Measurements from ENCODE around the gene ZNF765.
"Not testable (repeated sequence)": the region's sequence is repeated elsewhere in the genome, so short reads cannot be mapped to it uniquely, and the experiment has no call there.

The ZNF765 gene

GRCh38 chr19:53423074-53423473 lies 28.1 kb downstream of the ZNF765 start:
- not testable (repeated sequence) for FAIRE-seq

DNA sequence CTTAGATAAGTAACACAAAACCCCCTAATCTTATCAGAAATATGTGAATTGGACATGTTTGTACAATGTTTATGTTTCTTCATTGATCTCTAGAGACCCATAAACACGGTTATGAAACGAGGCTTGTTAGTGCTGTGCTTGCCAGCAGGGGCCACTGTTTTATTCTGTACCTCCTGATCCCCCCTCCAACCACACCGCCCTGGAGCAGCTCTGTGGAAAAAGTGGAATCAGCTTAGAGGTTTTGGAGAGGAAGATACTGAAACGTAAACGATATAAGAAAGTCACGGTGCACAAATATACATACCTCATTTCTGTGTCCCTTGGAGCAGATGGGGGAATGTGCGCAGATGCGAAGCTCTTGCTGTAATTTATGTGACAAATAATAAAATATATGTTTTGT lies 28.7 kb downstream of the ZNF765 start:
- not testable (repeated sequence) for FAIRE-seq

DNA sequence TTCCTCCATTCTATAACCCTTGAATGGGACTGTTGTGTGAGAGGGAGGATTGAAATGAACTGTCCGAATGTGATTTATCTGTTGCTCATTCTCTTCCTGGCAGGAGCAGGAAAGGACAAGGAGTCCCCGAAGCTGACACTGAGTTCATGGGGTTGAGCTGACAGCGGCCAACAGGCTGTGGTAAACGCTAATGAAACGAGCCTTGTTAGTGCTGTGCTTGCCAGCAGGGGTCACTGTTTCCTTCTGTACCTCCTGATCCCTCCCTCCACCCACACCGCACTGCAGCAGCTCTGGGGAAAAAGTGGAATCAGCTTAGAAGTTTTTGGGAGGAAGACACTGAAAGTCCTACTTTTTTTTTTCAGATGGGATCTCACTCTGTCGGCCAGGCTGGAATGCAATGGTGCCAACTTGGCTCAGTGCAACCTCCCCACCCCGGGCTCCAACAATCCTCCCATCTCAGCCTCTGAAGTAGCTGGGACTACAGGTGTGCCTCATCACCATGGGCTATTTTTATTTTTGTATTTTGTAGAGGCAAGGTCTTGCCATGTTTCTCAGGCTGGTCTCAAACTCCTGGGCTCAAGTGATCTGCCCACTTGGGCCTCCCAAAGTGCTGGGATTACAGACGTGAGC lies 30.1 kb downstream of the ZNF765 start:
- FAIRE-seq, result no peak

DNA sequence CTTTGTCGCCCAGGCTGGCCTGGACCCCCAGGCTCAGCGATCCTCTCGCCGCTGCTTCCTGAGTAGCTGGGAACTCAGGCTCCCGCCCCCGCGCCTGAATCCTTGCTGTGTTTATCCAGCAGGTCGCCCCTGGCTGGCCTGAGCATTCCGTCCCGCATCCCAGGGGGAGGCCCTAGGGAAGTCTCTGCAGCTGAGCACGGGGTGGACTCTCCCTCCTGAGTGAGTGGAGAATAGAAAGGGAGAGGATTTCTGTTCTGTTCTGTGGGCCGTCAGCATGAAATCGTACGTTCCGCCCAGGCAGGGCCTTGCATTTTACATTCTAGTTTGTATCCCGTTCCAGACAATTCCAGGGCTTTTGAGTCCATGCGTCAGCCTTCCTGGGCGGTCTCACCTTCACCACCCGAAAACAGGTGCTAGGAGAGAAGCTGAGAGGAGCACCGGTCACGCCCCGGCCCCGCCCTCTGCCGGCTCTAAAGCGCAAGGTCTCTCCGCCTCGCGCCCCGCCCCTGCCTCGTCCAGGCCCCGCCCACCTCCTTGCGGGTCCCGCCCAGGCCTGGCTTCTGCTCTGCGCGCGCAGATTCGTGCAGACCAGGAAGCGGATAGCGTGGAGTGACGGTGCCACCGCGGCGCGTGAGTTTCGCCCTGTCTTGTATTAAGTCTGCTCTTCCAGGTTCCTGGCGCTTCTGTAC lies 36.6 kb downstream of the ZNF765 start, which contains the start of gene ZNF761:
Gene ZNF761 (plus strand): TSS at position 586 of the 689 bp plus-strand sequence. CDS start 15,285 bp downstream, outside the sequence.
- FAIRE-seq, result no peak

DNA sequence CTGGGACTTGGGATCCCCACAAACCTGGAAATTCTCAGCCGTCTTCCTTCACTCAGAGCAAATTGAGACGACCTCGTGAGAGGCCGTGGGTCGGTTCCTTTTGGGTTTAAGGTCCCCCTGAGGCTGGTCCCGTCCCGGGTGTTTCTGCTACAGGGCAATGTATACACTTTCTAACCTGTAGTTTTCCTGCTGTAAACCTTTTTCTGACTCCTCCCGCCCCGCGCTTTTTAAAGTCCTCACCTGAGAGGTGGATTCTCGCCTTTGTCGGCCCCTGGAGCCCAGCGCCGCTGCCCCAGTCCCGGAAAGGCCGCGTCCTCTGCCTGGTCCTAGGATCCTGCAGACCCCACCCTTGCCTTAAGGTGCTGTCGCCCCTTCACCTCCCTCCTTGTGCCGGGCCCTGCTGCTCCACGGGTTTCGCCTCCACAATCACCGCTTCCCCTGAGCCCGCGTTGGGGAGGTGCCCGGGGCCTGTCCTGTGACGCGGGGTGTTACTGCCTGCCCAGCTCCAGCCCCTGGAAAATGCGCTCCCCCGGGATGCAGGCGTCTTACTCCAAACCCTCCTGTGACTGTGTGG lies 37.2 kb downstream of the ZNF765 start:
- FAIRE-seq, result no peak

DNA sequence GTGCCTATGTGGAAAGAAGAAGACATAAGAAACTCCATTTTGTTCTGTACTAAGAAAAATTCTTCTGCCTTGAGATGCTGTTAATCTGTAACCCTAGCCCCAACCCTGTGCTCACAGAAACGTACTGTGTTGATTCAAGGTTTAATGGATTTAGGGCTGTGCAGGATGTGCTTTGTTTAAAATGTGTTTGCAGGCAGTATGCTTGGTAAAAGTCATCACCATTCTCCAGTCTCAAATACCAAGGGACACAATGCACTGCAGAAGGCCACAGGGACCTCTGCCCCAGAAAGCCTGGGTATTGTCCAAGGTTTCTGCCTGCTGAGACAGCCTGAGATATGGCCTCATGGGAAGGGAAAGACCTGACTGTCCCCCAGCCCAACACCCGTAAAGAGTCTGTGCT lies 48.9 kb downstream of the ZNF765 start:
- FAIRE-seq, result not testable (repeated sequence)

DNA sequence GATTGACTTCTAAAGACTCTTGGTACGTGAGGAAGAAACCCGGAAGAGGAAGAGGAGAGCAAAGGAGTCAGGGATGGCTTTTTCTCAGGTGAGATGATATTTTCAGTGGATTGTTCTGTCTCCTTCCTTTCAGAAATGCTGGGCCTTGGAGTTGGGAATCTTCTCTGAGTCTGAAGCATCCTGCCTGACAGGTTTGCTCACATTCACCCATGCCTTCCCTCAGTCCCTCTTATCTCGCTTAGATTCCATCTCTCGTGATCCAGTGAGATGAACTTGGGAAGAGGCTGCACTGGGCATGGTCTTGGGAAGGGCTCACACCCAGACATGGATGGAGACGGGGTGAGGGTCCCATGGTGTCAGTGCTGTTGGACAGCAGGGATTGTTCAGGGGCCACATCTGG lies 52.2 kb downstream of the ZNF765 start:
- not testable (repeated sequence) for FAIRE-seq

DNA sequence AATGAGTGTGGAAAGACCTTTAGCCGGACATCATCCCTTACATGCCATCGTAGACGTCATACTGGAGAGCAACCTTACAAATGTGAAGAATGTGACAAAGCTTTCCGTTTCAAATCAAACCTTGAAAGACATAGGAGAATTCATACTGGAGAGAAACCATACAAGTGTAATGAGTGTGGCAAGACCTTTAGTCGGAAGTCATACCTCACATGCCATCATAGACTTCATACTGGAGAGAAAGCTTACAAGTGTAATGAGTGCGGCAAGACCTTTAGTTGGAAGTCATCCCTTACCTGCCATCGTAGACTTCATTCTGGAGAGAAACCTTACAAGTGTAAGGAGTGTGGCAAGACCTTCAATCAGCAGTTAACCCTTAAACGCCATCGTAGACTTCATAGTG lies 60.9 kb downstream of the ZNF765 start:
- no peak for FAIRE-seq

GRCh38 chr19:53460131-53460721 lies 65.3 kb downstream of the ZNF765 start:
- FAIRE-seq, result not testable (repeated sequence)

DNA sequence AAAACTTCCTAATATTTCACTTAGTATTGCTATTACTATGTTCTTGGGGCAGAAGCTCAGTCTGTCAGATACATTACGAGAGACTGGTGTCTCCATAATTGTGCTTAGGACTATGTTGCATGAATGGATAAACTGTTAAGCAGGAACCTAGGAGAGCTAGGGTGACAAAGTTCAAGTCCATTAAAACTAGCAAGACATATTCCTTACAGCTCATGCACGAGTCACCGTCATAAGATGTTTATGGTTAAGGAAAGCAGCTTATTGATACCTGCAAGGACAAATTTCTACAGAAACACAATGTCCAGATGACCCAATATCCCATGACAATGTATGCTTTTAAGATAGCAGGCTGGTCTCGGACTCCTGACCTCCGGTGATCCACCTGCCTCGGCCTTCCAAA lies 66.9 kb downstream of the ZNF765 start:
- FAIRE-seq, result no peak

- no peak for FAIRE-seq
Observed at GRCh38 chr19:53462861-53463260, 67.9 kb downstream of the ZNF765 start.

DNA sequence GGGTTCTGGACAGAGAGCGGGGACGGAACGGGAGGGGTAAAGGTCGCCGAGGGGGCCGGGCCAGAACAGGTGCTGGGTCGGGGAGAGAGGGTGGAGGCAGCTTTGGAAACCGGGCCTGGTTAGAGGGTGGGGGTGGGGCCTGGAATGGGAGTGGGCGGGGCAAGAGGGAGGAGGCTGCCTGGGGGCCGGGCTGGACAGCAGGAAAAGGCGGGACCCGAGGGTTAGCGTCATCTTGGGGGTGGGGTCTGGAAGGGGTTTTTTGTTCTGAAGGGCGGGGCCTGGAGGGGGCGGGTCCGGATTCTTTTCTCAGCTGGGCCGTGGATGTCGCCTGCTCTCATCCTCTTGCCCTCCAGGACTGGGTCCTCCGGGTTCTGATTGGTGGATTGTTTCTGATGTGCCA lies 68.3 kb downstream of the ZNF765 start:
- no peak for FAIRE-seq

DNA sequence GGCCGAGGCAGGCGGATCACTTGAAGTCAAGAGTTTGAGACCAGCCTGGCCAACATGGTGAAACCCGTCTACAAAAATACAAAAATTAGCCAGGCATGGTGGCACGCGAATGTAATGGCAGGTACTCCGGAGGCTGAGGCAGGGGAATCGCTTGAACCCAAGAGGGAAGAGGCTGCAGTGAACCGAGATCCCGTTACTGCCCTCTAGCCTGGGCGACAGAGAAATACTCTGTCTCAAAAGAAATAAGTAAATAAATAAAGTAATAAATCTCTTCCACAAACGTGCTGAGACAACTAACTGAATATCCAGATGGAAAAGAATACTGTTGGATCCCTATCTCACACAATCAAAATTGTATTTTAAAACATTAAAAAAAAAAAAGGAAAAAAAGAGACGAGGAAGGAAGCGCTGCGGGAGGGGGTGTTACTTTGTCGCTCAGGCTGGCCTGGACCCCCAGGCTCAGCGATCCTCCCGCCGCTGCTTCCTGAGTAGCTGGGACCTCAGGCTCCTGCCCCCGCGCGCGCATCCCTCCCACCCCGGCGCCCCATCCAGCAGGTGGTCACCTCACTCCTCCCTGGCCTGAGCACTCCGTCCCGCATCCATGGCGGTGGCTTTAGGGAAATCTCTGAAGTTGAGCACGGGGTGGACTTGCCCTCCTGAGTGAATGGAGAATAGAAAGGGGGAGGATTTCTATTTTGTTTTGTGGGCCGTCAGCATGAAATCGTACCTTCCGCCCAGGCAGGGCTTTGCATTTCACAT lies 72.0 kb downstream of the ZNF765 start:
- no peak for FAIRE-seq

- FAIRE-seq, result no peak
Observed at GRCh38 chr19:53467485-53468262, 72.7 kb downstream of the ZNF765 start, which contains the start of gene ZNF813. Gene ZNF813, plus strand, starts transcription at chr19:53467733. Its CDS starts 16,090 bp downstream, at chr19:53483823.

DNA sequence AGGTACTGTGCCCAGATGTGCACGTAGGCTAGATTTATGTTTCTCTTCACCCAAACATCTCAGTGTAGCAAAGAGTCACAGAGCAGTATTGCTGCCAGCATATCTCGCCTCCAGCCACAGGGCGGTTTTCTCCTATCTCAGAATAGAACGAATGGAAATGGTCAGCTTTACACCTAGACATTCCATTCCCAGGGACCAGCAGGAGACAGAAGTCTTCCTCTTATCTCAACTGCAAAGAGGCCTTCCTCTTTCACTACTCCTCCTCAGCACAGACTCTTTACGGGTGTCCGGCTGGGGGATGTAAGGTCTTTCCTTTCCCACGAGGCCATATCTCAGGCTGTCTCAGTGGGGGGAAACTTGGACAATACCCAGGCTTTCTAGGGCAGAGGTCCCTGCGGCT lies 73.7 kb downstream of the ZNF765 start:
- not testable (repeated sequence) for FAIRE-seq

DNA sequence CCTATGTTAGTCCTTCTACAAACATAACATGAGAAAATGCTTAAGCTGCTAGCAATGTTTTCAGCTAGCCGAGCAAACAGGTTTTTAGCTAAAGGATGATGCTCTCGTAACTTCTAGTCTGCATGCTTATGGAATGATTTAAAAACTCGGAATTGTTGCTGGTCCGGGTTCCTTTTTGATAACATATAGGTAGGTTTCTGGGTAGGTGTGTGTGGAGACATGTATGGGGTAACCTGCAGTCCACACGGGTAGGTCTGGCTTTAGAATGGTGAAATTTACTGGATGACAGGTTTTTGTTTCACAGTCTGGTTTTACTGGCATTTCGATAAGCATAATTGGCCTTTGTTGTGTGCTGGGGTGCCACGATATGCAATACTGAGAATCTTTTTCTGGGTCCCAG lies 77.0 kb downstream of the ZNF765 start:
- FAIRE-seq, result no peak

- FAIRE-seq, result not testable (repeated sequence)
Observed at GRCh38 chr19:53474832-53475231, 79.9 kb downstream of the ZNF765 start.

DNA sequence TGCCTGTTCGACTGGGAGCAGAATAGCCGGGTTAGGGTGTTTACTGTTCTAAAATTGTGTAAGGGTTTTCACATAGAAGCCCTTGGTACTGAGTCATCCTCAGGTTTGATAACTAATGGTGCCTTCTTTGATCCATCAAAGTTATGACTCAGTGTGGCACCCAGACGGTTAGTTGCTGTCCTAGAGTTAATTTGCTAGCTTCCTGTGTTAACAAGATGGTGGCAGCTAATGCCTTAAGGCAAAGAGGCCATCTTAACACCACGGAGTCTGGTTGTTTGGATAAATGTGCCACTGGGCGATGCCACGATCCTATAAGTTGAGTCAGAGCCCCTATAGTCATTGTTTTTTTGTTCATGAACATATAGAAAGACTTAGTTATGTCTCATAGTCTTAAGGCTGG lies 80.5 kb downstream of the ZNF765 start:
- FAIRE-seq, result not testable (repeated sequence)
